Germinal center (tissue), 1 donor: Measurements from ENCODE around the gene SCFD1.

ENCODE experiments used
- DNase-seq: peaks from one replicate; pipeline ENCODE4 v3.0.0; 2012; ENCODE audit warnings: mixed read lengths, low spot score

SCFD1 gene

DNA sequence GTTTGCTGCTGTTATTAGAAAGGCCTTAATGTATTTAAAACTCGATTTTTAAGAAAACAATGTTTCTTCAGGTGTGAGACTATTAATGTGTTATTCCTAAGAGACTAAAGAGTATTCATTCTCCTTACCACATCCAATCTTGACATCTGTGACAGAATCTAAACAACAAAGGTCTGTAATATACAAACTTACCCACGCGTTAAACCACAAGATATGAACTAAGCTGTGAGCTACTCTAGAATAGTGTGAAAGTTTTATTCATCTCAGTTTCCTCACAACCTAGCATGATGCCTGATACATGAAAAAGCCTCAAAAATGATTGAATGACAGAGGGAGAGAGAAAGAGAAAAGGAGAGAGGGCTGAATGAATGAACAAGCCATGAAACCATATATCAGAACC is 135.0 kb downstream of the SCFD1 start:
- no peak for DNase-seq

DNA sequence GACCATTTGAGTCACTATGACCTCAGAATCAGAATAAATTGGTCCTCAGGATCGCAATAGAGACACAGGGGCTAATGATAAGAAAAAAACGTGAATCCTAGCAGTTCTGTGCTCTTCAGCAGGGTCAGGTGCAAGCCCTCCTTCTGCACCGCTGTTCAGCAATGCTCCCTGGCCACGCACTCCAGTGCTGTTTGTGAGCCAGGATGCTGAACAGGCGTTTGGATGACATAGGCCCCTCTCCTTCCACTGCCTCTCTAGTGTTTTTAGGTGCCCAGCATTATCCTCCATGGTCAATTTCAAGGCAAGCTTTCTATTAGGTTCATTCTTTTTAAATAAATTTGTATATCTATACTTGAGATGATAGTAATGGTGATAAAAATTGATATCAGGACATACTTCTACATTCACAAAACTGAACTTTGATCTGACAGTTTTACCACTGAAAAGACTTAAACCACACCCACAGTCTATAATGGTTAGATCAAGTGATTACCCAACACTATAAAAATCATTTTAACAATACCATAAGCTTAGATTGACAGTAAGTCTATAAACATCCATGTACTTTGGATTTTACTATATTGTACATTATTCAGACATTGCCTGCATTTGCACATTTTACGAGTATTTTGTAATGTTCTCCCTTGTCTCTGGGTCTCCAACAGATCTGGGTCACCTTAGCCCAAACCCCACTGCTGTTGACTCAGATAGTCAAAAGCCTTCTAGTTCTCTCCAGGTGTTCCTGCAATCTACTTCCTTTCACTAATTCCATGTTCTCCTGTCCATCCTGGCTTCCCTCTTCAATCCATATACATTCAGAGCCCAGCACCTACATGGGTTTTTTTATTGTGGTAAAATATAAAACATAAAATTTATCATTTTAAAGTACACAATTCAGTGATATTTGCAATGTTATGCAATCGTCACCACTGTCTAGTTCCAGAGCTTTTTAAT is 137.3 kb downstream of the SCFD1 start:
- DNase-seq = no peak

DNA sequence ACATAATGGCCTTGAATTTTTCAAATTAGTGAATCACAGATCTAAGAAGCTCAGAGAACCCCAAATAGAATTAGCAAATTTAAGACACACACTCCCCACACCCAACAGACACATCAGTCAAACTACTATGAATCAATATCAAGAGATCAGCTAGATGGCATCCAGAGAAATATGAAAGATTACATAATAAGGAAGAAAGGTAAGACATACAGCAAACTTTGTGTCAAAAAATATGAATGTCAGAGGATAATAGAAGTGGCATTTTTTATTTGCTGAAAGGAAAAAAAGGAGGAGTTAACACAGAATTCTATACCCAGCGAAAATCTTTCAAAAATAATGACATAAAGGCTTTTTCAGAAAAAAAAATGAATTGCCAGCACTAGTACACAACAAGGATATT is 141.8 kb downstream of the SCFD1 start:
- DNase-seq = no peak

DNA sequence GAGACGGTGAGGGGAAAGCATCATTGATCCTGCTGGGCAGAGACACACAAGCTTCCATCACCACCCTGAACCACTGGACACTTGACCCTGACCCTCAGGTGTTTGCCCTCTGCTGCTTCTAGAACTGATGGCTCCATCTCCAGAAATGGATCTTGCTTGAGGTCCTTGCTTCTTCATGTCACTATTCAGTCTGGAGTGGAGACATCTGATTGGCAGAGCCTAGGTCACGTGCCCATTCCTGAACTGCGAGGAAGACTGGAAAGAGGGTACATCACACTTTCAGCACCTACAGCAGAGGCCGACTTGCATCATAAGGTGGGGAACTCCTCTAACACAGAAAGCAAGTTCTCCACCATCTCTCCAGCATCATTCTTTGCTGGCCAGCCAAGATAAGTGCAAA is 145.5 kb downstream of the SCFD1 start:
- no peak for DNase-seq

DNA sequence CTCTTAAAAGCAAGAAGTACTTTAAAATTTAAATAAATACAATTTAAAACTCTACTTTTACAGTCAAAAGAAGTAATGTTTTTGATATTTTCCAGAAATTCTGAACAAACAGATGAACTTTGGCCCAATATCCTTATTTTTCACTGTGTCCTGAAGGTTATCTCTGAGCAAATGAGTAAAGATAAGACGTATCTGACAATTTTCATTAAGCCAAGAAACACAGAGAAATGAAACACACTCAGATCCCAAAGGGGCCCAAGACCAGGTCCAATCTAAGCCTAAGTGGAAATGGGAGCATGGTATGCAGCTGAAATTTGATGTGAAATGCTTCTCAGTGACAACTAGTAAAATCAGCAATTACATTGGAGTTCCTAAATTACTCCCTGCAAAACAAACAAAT is 146.7 kb downstream of the SCFD1 start:
- DNase-seq = no peak

DNA sequence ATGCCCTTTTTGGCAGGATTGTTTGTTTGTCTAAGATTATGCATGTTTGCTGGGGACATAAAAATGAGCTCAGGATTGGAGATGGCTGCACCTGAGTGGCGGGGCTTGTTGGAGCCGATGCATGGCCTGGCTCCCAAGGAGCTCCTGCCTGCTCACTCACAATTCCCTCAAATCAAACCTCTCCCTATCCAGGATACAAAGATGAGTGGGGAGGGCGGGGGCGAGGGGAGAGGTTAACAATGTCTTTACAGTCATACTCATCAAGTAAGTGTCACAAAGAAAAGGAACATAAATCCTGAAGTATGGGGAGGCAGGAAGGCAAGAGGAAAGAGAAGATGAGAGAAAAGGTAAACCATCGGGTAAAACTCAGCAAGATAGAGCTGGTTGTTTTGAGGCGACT is 148.3 kb downstream of the SCFD1 start:
- DNase-seq = no peak

DNA sequence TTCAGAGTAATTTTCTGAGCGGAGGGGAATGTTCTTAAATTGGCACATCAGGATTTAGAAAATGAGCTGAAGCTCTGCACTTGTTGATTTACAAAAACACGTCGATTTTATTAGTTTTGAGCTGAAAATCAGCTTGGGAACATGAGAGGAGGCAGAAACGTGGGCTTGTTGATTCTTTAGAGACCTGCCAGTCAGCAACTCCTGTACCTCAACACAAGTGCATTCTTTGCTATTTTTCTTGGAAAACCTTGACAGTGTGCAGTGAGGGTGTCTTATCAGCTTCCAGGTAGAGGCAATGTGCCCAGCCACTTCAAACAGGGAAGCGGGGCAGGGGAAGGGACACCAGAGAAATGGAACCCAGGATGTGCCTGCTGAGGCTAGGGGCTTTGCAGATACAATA is 149.5 kb downstream of the SCFD1 start:
- no peak for DNase-seq

DNA sequence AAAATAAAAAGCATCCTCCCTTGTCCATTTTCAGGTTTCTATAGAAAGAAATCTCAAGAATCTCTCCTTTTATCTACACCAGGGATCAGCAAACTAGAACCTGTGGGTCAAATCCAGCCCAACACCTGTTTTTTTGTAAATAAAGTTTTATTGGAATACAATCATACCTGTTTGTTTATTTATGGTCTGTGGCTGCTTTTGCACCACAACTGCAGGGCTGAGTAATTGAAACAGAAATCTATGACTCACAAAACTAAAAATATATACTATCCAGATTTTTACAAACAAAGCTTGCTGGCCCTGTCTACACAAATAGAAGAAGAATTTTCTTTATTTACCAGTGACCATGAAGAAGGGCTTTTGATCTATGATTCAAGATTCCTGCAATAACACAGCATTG is 157.1 kb downstream of the SCFD1 start:
- DNase-seq = no peak
